Coronary artery (tissue), 2 donors: ENCODE data around the gene C16orf54.
"Not testable (repeated sequence)": the region's sequence is repeated elsewhere in the genome, so short reads cannot be mapped to it uniquely, and the experiment has no call there.

Source experiments
- DNase-seq: peaks from one replicate; pipeline ENCODE4 v3.0.0-alpha.2; 2017; ENCODE audit warnings: low spot score
- H3K27ac ChIP-seq, 2 donors: fragments of 200-600 bp; sonication (generic); one replicate each; pipeline ENCODE4 v1.5.1; 2016 to 2019
- H3K4me3 ChIP-seq: fragments of 200-600 bp; sonication (generic); 2 replicates; pipeline ENCODE4 v1.5.1; 2016; ENCODE audit warnings: mild to moderate bottlenecking, moderate library complexity
- TF ChIP-seq, protein P1 (sequence below): fragments of 200-600 bp; sonication (generic); IDR thresholded peaks from one replicate; pipeline ENCODE4 v1.5.1; 2019; ENCODE audit warnings: antibody characterized with exemption

Gene C16orf54

DNA sequence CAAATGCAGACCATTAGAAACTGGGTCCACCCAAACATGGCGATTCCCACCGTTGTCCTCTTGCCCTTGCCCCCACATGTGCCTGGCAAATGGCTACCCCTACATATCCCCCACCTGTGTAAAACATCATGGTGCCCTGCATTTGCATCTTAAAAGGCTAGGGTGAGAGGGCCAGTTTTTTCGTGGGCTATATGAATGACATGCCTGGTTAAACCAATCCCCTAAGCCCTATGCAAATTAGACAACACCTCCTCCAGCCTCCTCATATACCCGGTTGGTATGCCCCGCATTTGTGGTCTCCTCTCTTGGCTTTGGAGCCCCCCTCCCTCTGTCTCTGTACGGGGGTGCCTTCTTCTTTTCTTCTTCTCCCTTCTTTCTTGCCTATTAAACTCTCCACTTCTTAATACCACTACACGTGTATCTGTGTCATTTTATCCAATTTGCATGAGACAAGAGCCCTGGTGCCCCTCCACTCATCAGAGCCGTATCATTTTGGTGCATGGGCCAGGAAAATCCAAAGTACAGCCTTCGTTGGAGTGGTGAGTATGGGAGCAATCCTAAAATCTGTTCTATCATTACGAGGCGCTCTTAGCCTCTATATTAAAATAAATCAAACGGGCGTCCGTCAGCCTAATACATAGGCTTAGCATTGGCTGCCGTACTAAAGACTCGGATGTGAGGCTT is 36.7 kb downstream of the C16orf54 start:
- TF ChIP-seq, protein P1, sequence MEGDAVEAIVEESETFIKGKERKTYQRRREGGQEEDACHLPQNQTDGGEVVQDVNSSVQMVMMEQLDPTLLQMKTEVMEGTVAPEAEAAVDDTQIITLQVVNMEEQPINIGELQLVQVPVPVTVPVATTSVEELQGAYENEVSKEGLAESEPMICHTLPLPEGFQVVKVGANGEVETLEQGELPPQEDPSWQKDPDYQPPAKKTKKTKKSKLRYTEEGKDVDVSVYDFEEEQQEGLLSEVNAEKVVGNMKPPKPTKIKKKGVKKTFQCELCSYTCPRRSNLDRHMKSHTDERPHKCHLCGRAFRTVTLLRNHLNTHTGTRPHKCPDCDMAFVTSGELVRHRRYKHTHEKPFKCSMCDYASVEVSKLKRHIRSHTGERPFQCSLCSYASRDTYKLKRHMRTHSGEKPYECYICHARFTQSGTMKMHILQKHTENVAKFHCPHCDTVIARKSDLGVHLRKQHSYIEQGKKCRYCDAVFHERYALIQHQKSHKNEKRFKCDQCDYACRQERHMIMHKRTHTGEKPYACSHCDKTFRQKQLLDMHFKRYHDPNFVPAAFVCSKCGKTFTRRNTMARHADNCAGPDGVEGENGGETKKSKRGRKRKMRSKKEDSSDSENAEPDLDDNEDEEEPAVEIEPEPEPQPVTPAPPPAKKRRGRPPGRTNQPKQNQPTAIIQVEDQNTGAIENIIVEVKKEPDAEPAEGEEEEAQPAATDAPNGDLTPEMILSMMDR, result no peak
- Histone ChIP-seq H3K4me3 (no peak overlapping the region), H3K27ac (no peak overlapping the region)
- DNase-seq, result no peak

DNA sequence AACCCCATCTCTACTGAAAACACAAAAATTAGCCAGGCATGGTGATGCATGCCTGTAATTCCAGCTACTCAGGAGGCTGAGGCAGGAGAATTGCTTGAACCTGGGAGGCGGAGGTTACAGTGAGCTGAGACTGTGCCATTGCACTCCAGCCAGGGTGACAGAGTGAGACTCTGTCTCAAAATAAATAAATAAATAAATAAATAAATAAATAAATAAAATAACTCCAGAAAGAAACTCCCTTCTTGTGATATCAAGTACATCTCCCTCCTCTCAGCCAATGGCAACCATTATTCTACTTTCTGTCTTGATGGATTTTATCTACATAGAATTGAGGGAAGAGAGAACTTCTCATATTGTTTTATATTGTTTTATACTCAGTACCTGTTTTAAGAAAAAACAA is 38.6 kb downstream of the C16orf54 start:
- not testable (repeated sequence) for H3K4me3 ChIP-seq, H3K27ac ChIP-seq, DNase-seq

DNA sequence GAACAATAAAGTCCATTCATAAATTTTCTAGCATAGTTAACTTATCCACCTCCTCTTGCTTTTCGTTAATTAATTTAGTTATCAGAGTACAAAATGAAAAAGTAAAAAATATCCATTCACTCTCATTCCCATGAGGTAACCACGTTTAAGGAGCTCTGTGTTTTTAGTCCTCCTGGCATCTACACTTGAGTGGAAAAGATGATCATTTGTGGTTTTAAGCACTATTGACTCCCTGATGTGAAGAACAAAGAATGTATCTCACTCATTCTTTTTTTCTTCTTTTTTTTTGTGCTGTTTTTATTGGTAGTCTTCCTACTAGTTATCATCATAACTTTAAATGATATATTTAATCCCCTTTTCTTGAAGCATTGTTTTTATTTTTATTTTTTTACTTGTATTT is 40.8 kb downstream of the C16orf54 start:
- DNase-seq, result no peak
- Histone ChIP-seq H3K4me3 (no peak overlapping the region), H3K27ac (no peak overlapping the region)
- TF ChIP-seq, protein P1, result no peak

DNA sequence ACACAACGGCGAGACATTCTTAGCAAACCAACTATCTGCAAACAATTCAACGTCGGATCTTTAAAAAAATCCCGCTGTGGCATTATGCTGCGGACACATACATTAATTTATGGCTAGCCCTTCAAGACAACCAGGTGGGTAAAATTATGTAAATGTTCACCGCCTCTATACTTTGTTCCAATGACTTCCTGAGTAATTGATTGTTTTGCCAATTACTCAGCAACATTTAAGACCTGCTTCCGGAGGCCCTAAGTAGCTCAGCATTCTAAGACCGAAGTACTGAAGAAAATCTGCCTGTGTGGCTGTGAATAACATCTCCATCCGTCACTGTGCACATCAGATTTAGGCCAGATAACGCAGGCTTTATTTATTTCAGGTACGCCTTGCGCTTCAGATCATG is 43.5 kb downstream of the C16orf54 start:
- no peak overlapping the region for H3K27ac ChIP-seq
- TF ChIP-seq, protein P1, result no peak
- no peak for DNase-seq
- no peak overlapping the region for H3K4me3 ChIP-seq

DNA sequence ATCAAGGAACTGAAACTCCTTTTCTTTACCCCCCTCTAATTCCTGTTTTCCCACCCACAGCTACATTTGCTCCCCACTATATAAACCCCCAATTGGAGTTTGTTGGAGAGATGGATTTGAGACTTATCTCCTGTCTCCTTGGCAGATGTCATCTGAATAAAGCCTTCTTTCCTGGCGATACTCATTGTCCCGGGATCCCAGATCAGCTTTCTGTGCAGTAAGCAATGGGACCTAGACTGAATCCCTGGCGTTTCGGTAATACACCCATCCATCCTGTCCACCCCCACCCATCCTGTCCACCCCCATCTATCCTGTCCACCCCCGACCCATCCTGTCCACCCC is 44.6 kb downstream of the C16orf54 start:
- DNase-seq, result no peak
- Histone ChIP-seq H3K4me3 (no peak overlapping the region), H3K27ac (no peak overlapping the region)
- TF ChIP-seq, protein P1, result no peak

DNA sequence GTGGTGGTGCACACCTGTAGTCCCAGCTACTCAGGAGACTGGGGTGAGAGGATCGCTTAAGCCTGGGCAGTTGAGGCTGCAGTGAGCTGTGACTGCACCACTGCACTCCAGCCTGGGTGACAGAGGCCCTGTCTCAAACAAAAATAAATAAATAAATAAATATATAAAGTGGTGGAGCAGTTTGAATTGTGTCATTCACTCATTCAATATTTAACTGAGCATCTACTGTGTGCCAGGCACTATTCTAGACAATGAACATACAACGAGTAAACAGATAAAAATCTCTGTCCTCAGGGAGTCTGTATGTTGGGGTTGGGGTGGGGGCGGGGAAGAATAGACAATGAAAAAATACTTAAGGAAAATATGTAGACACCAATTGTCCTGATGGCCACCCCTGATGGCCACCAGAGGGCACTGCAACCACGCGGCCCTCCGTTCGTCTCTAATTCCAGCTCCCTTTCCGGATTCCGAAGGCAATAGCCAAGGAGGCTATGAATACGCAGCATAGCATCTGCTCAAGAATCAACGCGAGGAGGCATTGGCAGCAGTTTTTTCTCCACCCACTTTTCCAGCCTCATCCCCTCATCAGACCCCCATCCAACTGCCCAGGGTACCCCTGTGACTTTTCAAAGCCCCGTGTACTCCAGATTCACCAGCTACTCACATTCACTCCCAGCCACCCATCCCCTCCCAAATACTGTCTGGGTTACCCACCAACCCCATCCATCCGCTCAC is 45.4 kb downstream of the C16orf54 start:
- Histone ChIP-seq H3K27ac (no peak overlapping the region), H3K4me3 (no peak overlapping the region)
- no peak for DNase-seq
- TF ChIP-seq, protein P1, result peak; percentile 87

DNA sequence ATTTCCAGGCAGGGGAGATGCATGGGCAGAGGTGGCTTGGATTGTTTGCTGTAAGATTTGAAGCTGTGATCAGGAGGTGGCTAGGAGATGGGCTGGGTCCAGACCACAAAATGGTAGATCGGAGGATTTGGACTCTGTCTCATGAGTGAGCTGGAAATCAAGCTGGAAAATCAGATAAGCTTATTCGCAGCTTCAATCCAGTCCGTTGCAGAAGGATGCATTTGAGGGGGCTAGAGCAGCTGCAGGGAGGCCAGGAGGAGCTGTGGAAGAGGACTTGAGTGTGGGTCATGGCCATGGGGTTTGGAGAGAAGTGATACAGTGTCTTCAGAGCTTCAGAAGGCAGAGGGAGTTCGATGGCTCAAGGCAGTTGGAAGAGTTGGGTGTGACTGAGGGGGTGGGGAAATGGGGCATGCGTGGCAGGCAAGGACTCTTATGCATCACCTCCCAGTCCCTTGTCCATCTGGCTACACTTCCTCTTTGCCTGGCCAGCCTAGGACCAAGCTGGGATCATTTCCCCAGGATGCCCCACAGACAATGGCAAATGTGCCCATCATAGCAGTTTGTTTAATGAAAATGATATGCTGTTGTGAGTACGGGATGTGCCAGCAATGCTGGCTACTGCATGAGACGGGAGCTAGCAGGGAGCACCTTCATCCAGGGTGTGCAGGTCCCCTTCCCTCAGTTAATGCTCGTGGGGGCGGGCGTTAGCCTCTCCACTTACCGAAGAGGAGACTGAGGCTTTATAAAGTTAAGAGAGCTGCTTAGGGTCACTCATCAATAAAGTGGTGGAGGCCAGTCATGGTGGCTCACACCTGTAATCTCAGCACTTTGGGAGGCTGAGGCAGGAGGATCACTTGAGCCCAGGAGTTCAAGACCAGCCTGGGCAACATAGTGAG is 46.2 kb downstream of the C16orf54 start:
- Histone ChIP-seq H3K4me3 (no peak overlapping the region), H3K27ac (no peak overlapping the region)
- TF ChIP-seq, protein P1, result no peak
- no peak for DNase-seq
